DMS53 (cell line): Measurements from ENCODE around the gene MCOLN2.

Source experiments
- DNase-seq: peaks from one replicate; lab custom pipeline; 2025; lab: John Stamatoyannopoulos, UW

Gene MCOLN2

GRCh38 chr1:84985365-84985764 lies 11.5 kb downstream of the MCOLN2 start:
- peak; percentile 10 for DNase-seq

GRCh38 chr1:84982395-84982794 lies 14.5 kb downstream of the MCOLN2 start:
- no peak for DNase-seq

DNA sequence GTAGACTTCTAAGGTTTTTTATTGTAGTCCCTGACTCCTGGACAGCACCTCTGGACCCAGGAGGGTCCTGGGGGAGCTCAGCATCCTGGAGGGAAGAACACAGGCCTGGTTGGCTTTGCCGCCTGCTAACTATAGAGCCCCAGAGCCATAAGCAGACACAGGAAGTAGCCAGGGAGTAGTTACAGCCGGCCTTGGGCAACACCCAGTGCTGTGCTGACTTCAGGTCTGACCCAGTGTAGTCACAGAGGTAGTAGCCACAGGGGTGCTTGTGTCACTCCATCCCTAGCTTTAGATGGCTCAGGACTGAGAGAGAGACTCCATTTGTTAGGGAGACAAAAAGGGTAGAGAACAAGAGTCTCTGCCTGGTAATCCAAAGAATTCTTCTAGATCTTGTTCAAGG lies 21.9 kb downstream of the MCOLN2 start:
- DNase-seq, result no peak

DNA sequence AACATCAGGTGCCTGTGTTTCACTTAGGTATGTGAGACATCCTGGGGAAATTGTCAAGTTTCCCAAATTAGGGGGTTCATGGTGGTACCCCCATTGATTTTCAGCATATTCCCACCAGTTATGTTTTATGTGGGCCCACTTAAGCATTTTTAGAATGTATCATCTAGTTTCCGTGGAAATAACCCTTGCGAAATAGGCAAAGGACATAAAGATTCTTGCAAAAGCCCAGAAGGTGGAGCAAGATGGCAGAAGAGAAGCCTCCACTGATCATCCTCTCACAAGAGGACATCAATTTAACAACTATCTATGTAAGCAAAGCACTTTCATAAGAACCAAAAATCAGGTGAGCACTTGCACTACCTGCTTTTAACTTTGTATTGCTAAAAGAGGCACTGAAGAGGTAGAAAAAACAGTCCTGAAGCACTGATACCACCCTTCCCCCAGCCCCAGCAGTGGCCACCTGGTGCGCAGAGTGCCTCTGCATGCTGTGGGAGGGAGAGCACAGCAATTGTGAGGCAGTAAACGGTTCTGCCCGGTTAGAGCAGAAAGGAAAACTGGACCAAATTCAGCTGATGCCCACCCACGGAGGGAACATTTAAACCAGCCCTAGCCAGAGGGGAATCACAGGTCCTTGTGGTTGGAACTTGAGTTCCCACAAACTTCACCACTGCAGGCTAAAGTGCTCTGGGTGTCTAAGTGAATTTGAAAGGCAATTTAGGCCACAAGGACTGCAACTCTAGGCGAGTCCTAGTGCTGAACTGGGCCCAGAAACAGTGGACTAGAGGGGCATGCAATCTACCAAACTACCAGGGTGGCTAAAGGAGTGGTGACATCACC lies 23.2 kb downstream of the MCOLN2 start:
- peak; percentile 18 for DNase-seq

DNA sequence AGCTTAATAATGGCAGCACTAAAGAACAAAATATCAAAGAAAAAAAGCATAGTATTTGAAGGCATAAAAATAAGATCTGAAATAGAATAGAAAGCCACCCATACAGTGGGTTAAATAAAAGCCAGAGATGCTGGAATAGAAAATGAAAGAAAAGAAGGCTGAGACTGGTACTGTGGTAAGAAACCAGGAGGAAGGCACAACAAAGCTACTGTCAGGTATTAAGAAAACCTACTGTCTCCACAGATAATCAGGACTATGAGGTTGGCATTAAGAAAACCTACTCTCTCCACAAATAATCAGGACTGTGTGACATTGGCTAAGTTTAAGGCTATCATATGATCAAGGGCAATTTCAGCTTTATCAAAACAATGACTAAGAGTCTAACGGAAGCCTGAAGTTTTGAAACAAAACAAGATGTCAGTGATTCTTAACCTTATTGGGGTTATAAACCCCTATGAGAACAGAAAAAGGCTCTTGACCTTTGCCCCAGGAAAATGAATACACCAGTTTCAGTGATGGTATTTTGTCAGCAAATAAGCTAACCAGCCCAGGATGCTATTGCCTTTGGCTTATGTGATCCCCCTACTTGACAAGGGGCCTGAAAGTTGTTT lies 24.4 kb downstream of the MCOLN2 start:
- peak; percentile 18 for DNase-seq

- no peak for DNase-seq
Measured at GRCh38 chr1:84971957-84972356, 25.0 kb downstream of the MCOLN2 start.

DNA sequence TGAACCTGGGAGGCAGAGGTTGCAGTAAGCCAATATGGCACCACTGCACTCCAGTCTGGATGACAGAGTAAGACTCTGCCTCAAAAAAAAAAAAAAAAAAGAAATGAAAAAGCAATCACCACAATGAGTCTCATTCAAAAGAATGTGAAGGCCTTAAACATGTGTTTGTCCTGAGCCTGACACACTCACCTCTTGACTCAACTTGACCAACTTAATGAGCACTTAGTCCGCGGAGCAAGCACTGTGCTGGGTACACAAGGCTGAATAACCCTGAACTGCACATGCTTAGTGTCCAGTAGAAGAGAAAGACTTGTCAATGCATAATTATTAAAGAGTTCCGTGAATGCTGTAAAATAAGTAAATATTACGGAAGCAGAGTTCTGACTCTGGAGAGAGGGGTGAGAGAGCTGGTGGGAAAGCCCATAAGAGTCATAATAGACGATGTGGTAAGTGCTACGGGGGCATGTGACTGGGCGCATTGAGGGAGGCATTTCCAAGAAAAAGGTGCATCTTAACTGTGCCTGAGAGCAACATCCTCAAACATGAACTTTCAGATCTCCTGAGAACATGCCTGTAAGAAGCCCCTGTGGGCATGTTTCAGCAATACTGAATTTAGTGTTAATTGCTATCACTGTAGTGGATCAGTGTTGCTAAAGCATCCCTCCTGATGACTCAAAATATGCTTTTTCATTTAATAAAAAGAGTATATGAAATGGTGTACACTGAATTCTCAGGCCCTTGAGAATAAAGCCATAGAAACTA lies 27.2 kb downstream of the MCOLN2 start:
- DNase-seq, result no peak

- DNase-seq, result no peak
Measured at GRCh38 chr1:84968865-84969264, 28.0 kb downstream of the MCOLN2 start.

DNA sequence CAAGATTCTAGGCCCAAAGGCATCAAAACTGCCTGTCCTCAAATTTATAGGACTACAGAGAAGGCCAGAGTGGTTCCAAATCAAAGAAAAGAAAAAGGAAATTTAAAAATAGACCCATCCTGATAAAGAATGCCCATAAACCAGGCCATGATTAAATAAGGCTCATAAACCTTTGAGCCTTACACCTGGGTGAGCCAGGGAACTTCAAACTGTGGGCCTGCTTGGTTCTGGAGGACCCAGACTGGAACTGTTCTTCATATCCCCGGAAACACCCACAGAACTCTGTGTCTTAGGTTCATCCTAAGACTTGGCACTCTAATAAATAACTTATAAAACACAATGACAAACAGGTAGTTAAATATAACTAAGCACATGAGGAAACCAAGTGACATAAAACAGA lies 28.8 kb downstream of the MCOLN2 start:
- no peak for DNase-seq

DNA sequence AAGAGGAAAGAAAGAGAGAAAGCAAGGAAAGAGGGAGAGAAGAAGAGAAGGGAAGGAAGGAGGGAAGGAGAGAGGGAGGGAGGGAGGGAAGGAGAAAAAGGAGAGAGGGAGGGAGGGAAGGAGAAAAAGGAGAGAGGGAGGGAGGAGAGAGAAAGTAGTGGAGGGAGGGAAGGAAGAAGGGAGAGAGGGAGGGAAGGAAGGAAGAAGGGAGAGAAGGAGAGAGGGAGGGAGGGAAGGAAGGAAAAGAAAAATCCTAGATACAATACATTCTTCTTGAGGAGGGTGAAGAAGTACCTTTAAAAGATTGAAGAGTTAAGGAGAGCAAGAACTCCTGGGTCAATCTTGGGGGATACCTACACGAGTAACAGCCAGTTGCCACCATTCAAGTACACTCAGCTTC lies 29.2 kb downstream of the MCOLN2 start:
- no peak for DNase-seq

GRCh38 chr1:84963021-84963420 lies 33.9 kb downstream of the MCOLN2 start:
- DNase-seq, result no peak

DNA sequence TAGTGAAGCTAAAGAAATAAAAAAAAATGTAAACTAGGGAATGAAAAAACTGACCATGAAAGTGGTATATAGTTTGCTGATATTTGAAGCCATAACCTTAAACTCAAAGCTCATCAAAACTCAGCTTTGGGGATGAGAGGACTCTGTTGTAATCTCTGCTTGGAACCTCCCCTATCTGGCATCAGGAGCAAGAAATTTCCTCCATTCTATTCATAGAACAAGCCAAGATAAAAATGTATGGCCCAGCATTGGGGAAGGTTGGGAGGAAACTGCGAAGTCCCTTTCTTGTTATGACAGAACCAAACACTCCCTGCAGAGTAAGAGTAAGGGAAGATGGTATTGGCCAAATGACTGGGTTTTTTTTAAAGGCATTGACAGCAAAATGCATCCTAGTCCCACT lies 35.6 kb downstream of the MCOLN2 start:
- DNase-seq, result no peak

- no peak for DNase-seq
Measured at GRCh38 chr1:84960371-84960770, 36.5 kb downstream of the MCOLN2 start.

DNA sequence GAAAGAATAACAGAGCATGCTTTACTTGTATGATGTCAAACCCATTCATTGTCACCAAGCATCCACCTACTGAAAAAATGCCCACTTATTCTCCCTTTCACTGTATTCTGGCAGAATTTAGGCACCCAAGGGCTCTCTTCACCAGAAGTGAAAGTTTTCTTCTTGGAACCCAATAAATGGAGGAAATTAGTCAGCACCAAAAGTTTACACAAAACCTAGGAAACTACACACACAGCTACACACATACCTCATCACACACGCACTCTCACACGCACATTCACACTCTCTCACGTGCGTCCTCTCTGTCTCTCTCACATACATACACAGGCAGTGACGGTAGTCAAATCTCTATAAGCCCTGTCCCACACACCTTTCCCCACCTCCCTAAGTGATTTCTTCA lies 37.6 kb downstream of the MCOLN2 start:
- DNase-seq, result no peak

- DNase-seq, result peak; percentile 14
Measured at GRCh38 chr1:84957966-84958365, 38.9 kb downstream of the MCOLN2 start.

- DNase-seq, result no peak
Measured at GRCh38 chr1:84956655-84957054, 40.3 kb downstream of the MCOLN2 start.

DNA sequence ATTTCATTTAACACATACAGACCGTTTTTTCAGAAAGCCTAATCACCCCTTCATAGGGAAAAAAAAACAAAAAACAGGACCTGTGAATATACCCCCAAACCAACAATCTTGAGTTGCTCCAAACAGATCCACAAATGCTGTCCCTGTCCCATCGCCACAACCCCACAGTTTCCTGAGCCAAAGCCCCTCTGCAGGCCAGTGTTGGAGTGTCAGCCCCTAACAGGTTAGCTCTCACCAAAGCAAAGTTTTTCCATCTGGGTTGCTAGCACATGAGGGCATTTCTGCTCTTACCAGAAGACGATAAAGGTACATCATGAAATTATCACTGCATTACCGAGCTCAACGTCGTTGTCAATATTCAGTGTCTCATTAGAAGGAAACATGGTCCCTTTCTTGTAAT lies 40.8 kb downstream of the MCOLN2 start:
- no peak for DNase-seq

GRCh38 chr1:84949664-84950063 lies 47.2 kb downstream of the MCOLN2 start:
- DNase-seq, result no peak

DNA sequence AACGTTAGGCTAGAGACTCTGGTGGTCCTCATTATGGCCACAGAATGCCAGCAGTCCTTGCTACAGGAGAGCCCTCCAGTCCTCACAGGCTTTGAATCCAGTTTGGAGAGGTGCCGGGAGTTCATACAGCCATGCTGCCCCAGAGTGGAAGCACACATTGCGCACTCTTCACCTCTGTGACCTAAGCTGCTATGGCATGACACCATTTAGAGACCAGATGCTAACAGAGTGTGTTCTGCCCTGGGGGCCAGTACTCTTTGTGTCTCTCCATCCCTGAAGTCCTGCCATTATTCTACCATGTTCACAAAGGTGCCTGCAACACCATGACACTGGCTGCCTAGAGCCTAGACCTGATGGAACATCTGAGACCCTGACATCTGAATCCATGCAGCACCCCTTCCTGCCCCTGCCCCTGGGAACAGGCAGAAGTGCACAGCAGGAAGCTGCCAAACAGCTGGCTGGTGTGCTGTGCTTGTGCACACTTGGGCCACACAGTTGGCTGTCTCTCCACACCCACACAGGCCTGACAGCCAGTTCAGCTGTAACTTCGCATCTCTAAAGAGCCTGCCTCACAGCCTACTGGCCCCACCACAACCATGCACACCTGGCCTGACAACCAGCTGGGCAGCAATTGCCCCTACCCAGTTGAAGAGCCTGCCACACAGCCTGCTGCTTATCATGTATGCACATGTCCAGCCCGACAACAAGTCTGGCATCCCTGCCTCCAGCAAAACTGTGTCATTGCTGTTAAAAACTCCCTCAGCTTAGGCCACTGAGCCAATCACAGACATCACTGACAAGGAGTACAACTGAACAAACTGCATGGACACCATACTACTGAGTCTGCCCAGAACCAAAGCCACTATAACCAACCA lies 49.1 kb downstream of the MCOLN2 start:
- DNase-seq, result no peak

DNA sequence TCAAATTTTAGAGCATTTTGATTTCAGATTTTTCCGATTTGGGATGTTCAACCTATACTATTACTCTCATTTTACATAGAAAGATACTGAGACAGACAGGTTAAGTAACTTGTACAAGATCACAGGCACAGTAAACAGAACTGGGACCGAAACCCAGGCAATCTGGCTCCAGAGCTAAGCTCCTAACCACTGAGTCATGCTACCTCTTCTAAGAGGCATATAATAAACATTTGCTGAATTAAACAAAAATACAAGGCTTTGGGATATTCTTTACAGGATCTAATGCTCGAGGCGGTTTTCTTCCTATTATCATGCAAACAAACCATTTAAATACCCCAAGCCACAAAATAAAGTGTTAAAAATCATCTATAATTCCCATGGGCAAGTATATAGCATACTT lies 50.3 kb downstream of the MCOLN2 start:
- DNase-seq, result no peak

DNA sequence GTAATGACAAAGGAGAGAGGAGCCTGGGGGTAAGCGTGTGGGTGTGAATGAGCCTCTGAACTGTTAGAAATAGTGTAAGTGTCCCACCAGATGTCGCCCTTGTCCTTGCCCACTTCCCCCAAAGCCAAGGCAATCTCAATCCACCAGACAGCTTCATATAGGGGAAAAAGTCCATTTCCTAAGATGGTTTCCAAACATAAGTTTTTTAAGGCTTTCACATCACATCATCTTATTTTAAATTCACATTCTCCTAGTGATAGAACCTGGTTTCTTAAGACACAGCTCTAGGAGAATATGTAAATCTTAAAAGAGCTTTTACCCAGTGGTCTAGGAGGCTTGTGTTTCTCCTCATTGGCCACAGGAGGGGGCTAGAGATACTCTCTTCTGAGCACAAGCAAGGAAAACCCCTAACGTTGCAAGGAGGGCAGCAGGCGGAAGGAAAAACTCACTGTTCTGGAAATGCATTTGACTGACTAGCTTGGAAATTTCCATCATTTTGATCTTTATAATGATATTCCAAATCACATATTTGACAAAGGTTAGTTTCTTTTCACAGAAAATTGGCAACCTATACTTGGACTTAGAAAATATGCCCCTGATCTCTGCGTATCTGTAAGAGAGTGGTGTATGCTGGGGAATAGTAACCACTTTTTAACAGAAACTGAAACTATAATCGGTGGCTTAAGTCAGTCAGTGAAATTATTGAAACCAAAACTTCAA lies 52.0 kb downstream of the MCOLN2 start:
- peak; percentile 96 for DNase-seq
